Mesendoderm (in vitro differentiated cells): ENCODE data around the gene PLEKHG4B.

Experiments
- DNase-seq: peaks from one replicate; pipeline ENCODE4 v3.0.0; 2013
- H2AK5ac ChIP-seq: 2 replicates; pipeline ENCODE4 v1.6.1; 2013; ENCODE audit warnings: low read length, inconsistent platforms
- H2BK120ac ChIP-seq: 2 replicates; pipeline ENCODE4 v1.6.1; 2013; ENCODE audit warnings: low read depth, mild to moderate bottlenecking, low read length, moderate library complexity, mixed read lengths
- H2BK15ac ChIP-seq: replicated peaks from 2 replicates; pipeline ENCODE4 v1.6.1; 2013; ENCODE audit warnings: low read depth, mild to moderate bottlenecking, moderate library complexity
- H2BK5ac ChIP-seq: 2 replicates; pipeline ENCODE4 v1.6.1; 2013; ENCODE audit warnings: low read length, inconsistent platforms
- H3K18ac ChIP-seq: 2 replicates; pipeline ENCODE4 v1.6.1; 2013; ENCODE audit warnings: mild to moderate bottlenecking, low read length, mixed read lengths
- H3K23ac ChIP-seq: one replicate; pipeline ENCODE4 v1.6.1; 2013; ENCODE audit warnings: low read length
- H3K27ac ChIP-seq: 2 replicates; pipeline ENCODE4 v1.5.1; 2013; ENCODE audit warnings: low read depth, mild to moderate bottlenecking, inconsistent platforms, low read length, moderate library complexity
- H3K27me3 ChIP-seq: 2 replicates; pipeline ENCODE4 v1.6.1; 2013; ENCODE audit warnings: low read length, control low read depth, mild to moderate bottlenecking, inconsistent platforms; ENCODE audit not compliant: insufficient read depth, poor library complexity
- H3K36me3 ChIP-seq: 2 replicates; pipeline ENCODE4 v1.6.1; 2013; ENCODE audit warnings: low read length, inconsistent platforms; ENCODE audit not compliant: control insufficient read depth, insufficient read depth
- H3K4ac ChIP-seq: one replicate; pipeline ENCODE4 v1.6.1; 2013; ENCODE audit warnings: low read depth, mild to moderate bottlenecking, low read length, moderate library complexity
- H3K4me1 ChIP-seq: 2 replicates; pipeline ENCODE4 v1.6.1; 2013; ENCODE audit warnings: low read depth, low read length, inconsistent platforms; ENCODE audit not compliant: control insufficient read depth
- H3K4me2 ChIP-seq: 2 replicates; pipeline ENCODE4 v1.6.1; 2013; ENCODE audit warnings: low read length
- H3K4me3 ChIP-seq: 2 replicates; pipeline ENCODE4 v1.5.1; 2013; ENCODE audit warnings: mild to moderate bottlenecking, low read length
- H3K56ac ChIP-seq: one replicate; pipeline ENCODE4 v1.6.1; 2013; ENCODE audit warnings: low read length
- H3K79me1 ChIP-seq: 2 replicates; pipeline ENCODE4 v1.6.1; 2013; ENCODE audit warnings: low read length, inconsistent platforms
- H3K79me2 ChIP-seq: 2 replicates; pipeline ENCODE4 v1.6.1; 2013; ENCODE audit warnings: mild to moderate bottlenecking, low read length; ENCODE audit not compliant: control insufficient read depth, insufficient read depth
- H3K9ac ChIP-seq: 2 replicates; pipeline ENCODE4 v1.6.1; 2013; ENCODE audit warnings: low read length, inconsistent platforms
- H4K5ac ChIP-seq: one replicate; pipeline ENCODE4 v1.6.1; 2013; ENCODE audit warnings: low read length
- H4K8ac ChIP-seq: one replicate; pipeline ENCODE4 v1.6.1; 2013; ENCODE audit warnings: low read depth, mild to moderate bottlenecking, control low read depth, low read length, moderate library complexity
- WGBS: extraction: QIAGEN DNeasy Blood & Tissue Kit; methylation state at CpG from one replicate; pipeline ENCODE4 v1.1.7; 2013; ENCODE audit warnings: low lambda C conversion rate, missing lambda C conversion rate; ENCODE audit not compliant: insufficient coverage; ENCODE audit errors: extremely low coverage; 5-methylcytosine and 5-hydroxymethylcytosine counted together

The PLEKHG4B gene

GRCh38 chr5:137741-138140 lies 45.8 kb downstream of the PLEKHG4B start:
- Histone ChIP-seq H4K8ac (no peak overlapping the region), H2AK5ac (no peak overlapping the region), H2BK15ac (no peak overlapping the region), H3K9ac (no peak overlapping the region), H2BK120ac (no peak overlapping the region), H2BK5ac (no peak overlapping the region), H3K27ac (no peak overlapping the region), H3K56ac (no peak overlapping the region), H3K4me2 (no peak overlapping the region), H3K27me3 (no peaks in the 10 kb centered on the region), H3K18ac (no peak overlapping the region), H4K5ac (no peak overlapping the region), H3K36me3 (peaks cover 6% of the 10 kb centered on the region), H3K4ac (no peak overlapping the region), H3K79me2 (peaks cover 5% of the 10 kb centered on the region), H3K4me1 (no peaks in the 10 kb centered on the region), H3K4me3 (no peak overlapping the region), H3K23ac (no peak overlapping the region), H3K79me1 (peaks cover 9% of the 10 kb centered on the region)
- DNase-seq = no peak
- no CpG with 5 or more reads among the region's 15 CpGs for WGBS

- no peak overlapping the region for H3K9ac ChIP-seq
- peaks cover 5% of the 10 kb centered on the region for H3K79me2 ChIP-seq
- H3K4me2 ChIP-seq = no peak overlapping the region
- no peak overlapping the region for H3K56ac ChIP-seq
- no peak overlapping the region for H3K4ac ChIP-seq
- H3K23ac ChIP-seq = no peak overlapping the region
- H2BK5ac ChIP-seq = no peak overlapping the region
- peaks cover 7% of the 10 kb centered on the region for H3K79me1 ChIP-seq
- no peak overlapping the region for H2AK5ac ChIP-seq
- no CpG with 5 or more reads among the region's 12 CpGs for WGBS
- H2BK15ac ChIP-seq = no peak overlapping the region
- H4K8ac ChIP-seq = no peak overlapping the region
- no peak overlapping the region for H3K4me3 ChIP-seq
- H3K18ac ChIP-seq = no peak overlapping the region
- H3K4me1 ChIP-seq = no peaks in the 10 kb centered on the region
- no peak overlapping the region for H2BK120ac ChIP-seq
- DNase-seq = no peak
- H3K27ac ChIP-seq = no peak overlapping the region
- peaks cover 7% of the 10 kb centered on the region for H3K36me3 ChIP-seq
- H3K27me3 ChIP-seq = no peaks in the 10 kb centered on the region
- H4K5ac ChIP-seq = no peak overlapping the region
Observed at GRCh38 chr5:138936-139335, 47.0 kb downstream of the PLEKHG4B start.

DNA sequence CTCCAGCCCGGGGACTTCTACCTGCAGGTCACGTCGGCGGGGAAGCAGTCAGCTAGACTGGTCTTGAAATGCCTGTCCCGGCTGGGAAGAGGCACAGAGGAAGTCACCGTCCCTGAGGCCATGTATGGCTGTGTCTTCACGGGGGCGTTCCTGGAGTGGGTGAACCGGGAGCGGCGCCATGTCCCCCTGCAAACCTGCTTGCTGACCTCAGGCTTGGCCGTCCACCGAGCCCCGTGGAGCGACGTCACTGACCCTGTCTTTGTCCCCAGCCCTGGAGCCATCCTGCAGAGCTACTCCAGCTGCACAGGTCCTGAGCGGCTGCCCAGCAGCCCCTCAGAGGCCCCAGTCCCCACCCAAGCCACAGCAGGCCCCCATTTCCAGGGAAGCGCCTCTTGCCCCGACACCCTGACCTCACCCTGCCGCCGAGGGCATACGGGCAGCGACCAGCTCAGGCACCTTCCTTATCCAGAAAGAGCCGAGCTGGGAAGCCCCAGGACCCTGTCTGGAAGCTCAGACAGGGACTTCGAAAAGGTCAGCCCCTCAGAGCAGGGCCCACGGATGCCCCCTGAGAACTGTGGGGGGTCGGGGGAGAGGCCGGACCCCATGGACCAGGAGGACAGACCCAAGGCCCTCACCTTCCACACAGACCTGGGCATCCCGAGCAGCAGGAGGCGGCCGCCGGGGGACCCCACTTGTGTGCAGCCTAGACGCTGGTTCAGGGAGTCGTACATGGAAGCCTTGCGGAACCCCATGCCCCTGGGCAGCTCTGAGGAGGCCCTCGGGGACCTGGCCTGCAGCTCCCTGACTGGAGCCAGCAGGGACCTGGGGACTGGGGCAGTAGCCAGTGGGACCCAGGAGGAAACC lies 47.8 kb downstream of the PLEKHG4B start:
- Histone ChIP-seq H3K23ac (no peak overlapping the region), H2BK5ac (no peak overlapping the region), H3K4me1 (no peaks in the 10 kb centered on the region), H4K5ac (no peak overlapping the region), H3K79me1 (peaks cover 7% of the 10 kb centered on the region), H3K27me3 (no peaks in the 10 kb centered on the region), H2BK120ac (no peak overlapping the region), H3K79me2 (peaks cover 5% of the 10 kb centered on the region), H3K36me3 (peaks cover 7% of the 10 kb centered on the region), H3K27ac (no peak overlapping the region), H3K9ac (no peak overlapping the region), H3K4me2 (no peak overlapping the region), H3K4me3 (no peak overlapping the region), H3K56ac (no peak overlapping the region), H2BK15ac (no peak overlapping the region), H2AK5ac (no peak overlapping the region), H3K18ac (no peak overlapping the region), H3K4ac (no peak overlapping the region), H4K8ac (no peak overlapping the region)
- no peak for DNase-seq
- no CpG with 5 or more reads among the region's 36 CpGs for WGBS

GRCh38 chr5:140443-140829 lies 48.5 kb downstream of the PLEKHG4B start:
- DNase-seq = no peak
- Histone ChIP-seq H3K4me3 (no peak overlapping the region), H3K23ac (no peak overlapping the region), H3K9ac (no peak overlapping the region), H2BK120ac (no peak overlapping the region), H3K4ac (no peak overlapping the region), H2BK15ac (no peak overlapping the region), H3K27me3 (no peaks in the 10 kb centered on the region), H3K4me1 (no peaks in the 10 kb centered on the region), H3K27ac (no peak overlapping the region), H3K4me2 (no peak overlapping the region), H3K18ac (no peak overlapping the region), H3K36me3 (peaks cover 7% of the 10 kb centered on the region), H2BK5ac (no peak overlapping the region), H3K56ac (no peak overlapping the region), H4K8ac (no peak overlapping the region), H4K5ac (no peak overlapping the region), H3K79me1 (peaks cover 7% of the 10 kb centered on the region), H2AK5ac (no peak overlapping the region), H3K79me2 (peaks cover 5% of the 10 kb centered on the region)
- WGBS = no CpG with 5 or more reads among the region's 7 CpGs

DNA sequence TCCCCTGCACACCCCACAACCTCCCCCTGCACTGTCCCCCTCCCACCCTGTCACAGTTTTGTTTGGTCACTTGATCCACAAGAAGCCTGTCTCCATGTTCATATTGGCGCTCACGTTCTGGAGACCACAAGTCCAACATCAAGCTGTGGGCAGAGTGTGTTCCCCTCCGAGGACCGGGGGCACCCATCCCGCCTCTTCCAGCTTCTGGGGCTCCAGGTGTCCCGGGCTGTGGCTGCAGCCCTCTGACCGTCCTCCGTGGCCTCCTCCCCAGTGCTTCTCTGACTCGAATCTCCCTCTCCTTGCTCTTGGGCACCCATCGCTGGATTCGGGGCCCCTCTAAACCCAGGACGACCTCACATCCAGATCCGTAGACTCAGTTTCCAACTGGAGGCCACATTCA lies 49.2 kb downstream of the PLEKHG4B start:
- Histone ChIP-seq H4K5ac (no peak overlapping the region), H3K56ac (no peak overlapping the region), H3K79me2 (peaks cover 5% of the 10 kb centered on the region), H3K36me3 (peaks cover 7% of the 10 kb centered on the region), H2AK5ac (no peak overlapping the region), H3K27ac (no peak overlapping the region), H3K9ac (no peak overlapping the region), H3K27me3 (no peaks in the 10 kb centered on the region), H2BK5ac (no peak overlapping the region), H3K79me1 (peaks cover 7% of the 10 kb centered on the region), H3K4me2 (no peak overlapping the region), H3K4me1 (no peaks in the 10 kb centered on the region), H2BK15ac (no peak overlapping the region), H4K8ac (no peak overlapping the region), H2BK120ac (no peak overlapping the region), H3K4ac (no peak overlapping the region), H3K23ac (no peak overlapping the region), H3K18ac (no peak overlapping the region), H3K4me3 (no peak overlapping the region)
- WGBS = no CpG with 5 or more reads among the region's 13 CpGs
- DNase-seq = no peak

GRCh38 chr5:141761-142160 lies 49.8 kb downstream of the PLEKHG4B start:
- H3K36me3 ChIP-seq = peaks cover 7% of the 10 kb centered on the region
- no peak overlapping the region for H3K27ac ChIP-seq
- no peak for DNase-seq

More at GRCh38 chr5:141761-142160, 49.8 kb downstream of the PLEKHG4B start:
- H3K4me1 ChIP-seq = no peaks in the 10 kb centered on the region
- no peak overlapping the region for H3K9ac ChIP-seq
- no peak overlapping the region for H2AK5ac ChIP-seq
- WGBS = no CpG with 5 or more reads among the region's 12 CpGs
- no peak overlapping the region for H4K8ac ChIP-seq
- peaks cover 5% of the 10 kb centered on the region for H3K79me2 ChIP-seq
- H3K4ac ChIP-seq = no peak overlapping the region
- no peaks in the 10 kb centered on the region for H3K27me3 ChIP-seq
- no peak overlapping the region for H3K4me2 ChIP-seq
- no peak overlapping the region for H2BK120ac ChIP-seq
- H3K79me1 ChIP-seq = peaks cover 6% of the 10 kb centered on the region
- H3K4me3 ChIP-seq = no peak overlapping the region
- no peak overlapping the region for H2BK5ac ChIP-seq
- H2BK15ac ChIP-seq = no peak overlapping the region
- no peak overlapping the region for H3K56ac ChIP-seq
- no peak overlapping the region for H4K5ac ChIP-seq
- no peak overlapping the region for H3K18ac ChIP-seq
- H3K23ac ChIP-seq = no peak overlapping the region
